ENCODE results near the gene TTC9B.

The TTC9B gene

GRCh38 chr19:40241809-40242384, 23.7 kb upstream of the TTC9B start:
- Mint-ChIP-seq H3K4me3 (no peak overlapping the region), H3K9me3 (ENCODE audit: low read depth) (no peaks in the 10 kb centered on the region), H3K36me3 (peaks cover 2% of the 10 kb centered on the region), H3K27me3 (no peaks in the 10 kb centered on the region), H3K4me1 (ENCODE audit: low read depth) (peaks cover 2% of the 10 kb centered on the region), H3K27ac (no peak overlapping the region)

GRCh38 chr19:40241125-40241808, 23.1 kb upstream of the TTC9B start:
- H3K27ac Mint-ChIP-seq: no peak overlapping the region
- H3K9me3 Mint-ChIP-seq (ENCODE audit: low read depth): no peaks in the 10 kb centered on the region
- peaks cover 3% of the 10 kb centered on the region for H3K36me3 Mint-ChIP-seq
- H3K4me1 Mint-ChIP-seq (ENCODE audit: low read depth): no peaks in the 10 kb centered on the region
- H3K4me3 Mint-ChIP-seq: no peak overlapping the region
- no peaks in the 10 kb centered on the region for H3K27me3 Mint-ChIP-seq

GRCh38 chr19:40240332-40240731, 22.1 kb upstream of the TTC9B start:
- no peaks in the 10 kb centered on the region for H3K27me3 Mint-ChIP-seq
- no peak overlapping the region for H3K4me3 Mint-ChIP-seq
- H3K27ac Mint-ChIP-seq: no peak overlapping the region
- no peaks in the 10 kb centered on the region for H3K9me3 Mint-ChIP-seq (ENCODE audit: low read depth)
- H3K4me1 Mint-ChIP-seq (ENCODE audit: low read depth): no peaks in the 10 kb centered on the region
- H3K36me3 Mint-ChIP-seq: peaks cover 3% of the 10 kb centered on the region

GRCh38 chr19:40239415-40240226, 21.4 kb upstream of the TTC9B start:
- Mint-ChIP-seq H3K4me1 (ENCODE audit: low read depth) (no peaks in the 10 kb centered on the region), H3K27me3 (no peaks in the 10 kb centered on the region), H3K27ac (no peak overlapping the region), H3K4me3 (no peak overlapping the region), H3K36me3 (peaks cover 3% of the 10 kb centered on the region), H3K9me3 (ENCODE audit: low read depth) (no peaks in the 10 kb centered on the region)

- Mint-ChIP-seq H3K9me3 (ENCODE audit: low read depth) (no peaks in the 10 kb centered on the region), H3K36me3 (peaks cover 3% of the 10 kb centered on the region), H3K27me3 (no peaks in the 10 kb centered on the region)
Observed at GRCh38 chr19:40238775-40239174, 20.6 kb upstream of the TTC9B start.

GRCh38 chr19:40237791-40238190, 19.6 kb upstream of the TTC9B start:
- H3K36me3 Mint-ChIP-seq: peaks cover 3% of the 10 kb centered on the region
- no peaks in the 10 kb centered on the region for H3K4me1 Mint-ChIP-seq (ENCODE audit: low read depth)
- no peak overlapping the region for H3K27ac Mint-ChIP-seq
- H3K27me3 Mint-ChIP-seq: no peaks in the 10 kb centered on the region
- no peak overlapping the region for H3K4me3 Mint-ChIP-seq
- no peaks in the 10 kb centered on the region for H3K9me3 Mint-ChIP-seq (ENCODE audit: low read depth)

More at GRCh38 chr19:40238775-40239174, 20.6 kb upstream of the TTC9B start:
- H3K4me1 Mint-ChIP-seq (ENCODE audit: low read depth): no peaks in the 10 kb centered on the region
- H3K4me3 Mint-ChIP-seq: no peak overlapping the region
- H3K27ac Mint-ChIP-seq: no peak overlapping the region

GRCh38 chr19:40236366-40236765, 18.2 kb upstream of the TTC9B start:
- Mint-ChIP-seq H3K4me1 (ENCODE audit: low read depth) (no peaks in the 10 kb centered on the region), H3K9me3 (ENCODE audit: low read depth) (no peaks in the 10 kb centered on the region), H3K4me3 (no peak overlapping the region), H3K27me3 (no peaks in the 10 kb centered on the region), H3K36me3 (peaks cover 3% of the 10 kb centered on the region), H3K27ac (no peak overlapping the region)

GRCh38 chr19:40236026-40236355, 17.8 kb upstream of the TTC9B start:
- no peaks in the 10 kb centered on the region for H3K27me3 Mint-ChIP-seq
- no peaks in the 10 kb centered on the region for H3K4me1 Mint-ChIP-seq (ENCODE audit: low read depth)
- no peak overlapping the region for H3K4me3 Mint-ChIP-seq
- no peak overlapping the region for H3K27ac Mint-ChIP-seq
- H3K36me3 Mint-ChIP-seq: peaks cover 3% of the 10 kb centered on the region
- H3K9me3 Mint-ChIP-seq (ENCODE audit: low read depth): no peaks in the 10 kb centered on the region

- no peaks in the 10 kb centered on the region for H3K9me3 Mint-ChIP-seq (ENCODE audit: low read depth)
- no peak overlapping the region for H3K27ac Mint-ChIP-seq
- H3K4me1 Mint-ChIP-seq (ENCODE audit: low read depth): peaks cover 1% of the 10 kb centered on the region
- no peaks in the 10 kb centered on the region for H3K27me3 Mint-ChIP-seq
- H3K4me3 Mint-ChIP-seq: no peak overlapping the region
- H3K36me3 Mint-ChIP-seq: peaks cover 3% of the 10 kb centered on the region
Observed at GRCh38 chr19:40235238-40236025, 17.2 kb upstream of the TTC9B start.

- no peaks in the 10 kb centered on the region for H3K9me3 Mint-ChIP-seq (ENCODE audit: low read depth)
- H3K4me1 Mint-ChIP-seq (ENCODE audit: low read depth): peaks cover 9% of the 10 kb centered on the region
- H3K36me3 Mint-ChIP-seq: peaks cover 3% of the 10 kb centered on the region
- no peaks in the 10 kb centered on the region for H3K27me3 Mint-ChIP-seq
- no peak overlapping the region for H3K4me3 Mint-ChIP-seq
- no peak overlapping the region for H3K27ac Mint-ChIP-seq
Observed at GRCh38 chr19:40234429-40235237, 16.4 kb upstream of the TTC9B start.

- Mint-ChIP-seq H3K4me3 (no peak overlapping the region), H3K27ac (no peak overlapping the region), H3K36me3 (peaks cover 3% of the 10 kb centered on the region), H3K4me1 (ENCODE audit: low read depth) (peaks cover 16% of the 10 kb centered on the region), H3K27me3 (no peaks in the 10 kb centered on the region), H3K9me3 (ENCODE audit: low read depth) (no peaks in the 10 kb centered on the region)
Observed at GRCh38 chr19:40233811-40234389, 15.7 kb upstream of the TTC9B start.

- H3K9me3 Mint-ChIP-seq (ENCODE audit: low read depth): no peaks in the 10 kb centered on the region
- H3K4me3 Mint-ChIP-seq: no peak overlapping the region
- H3K4me1 Mint-ChIP-seq (ENCODE audit: low read depth): peaks cover 21% of the 10 kb centered on the region
- H3K36me3 Mint-ChIP-seq: peaks cover 3% of the 10 kb centered on the region
- no peak overlapping the region for H3K27ac Mint-ChIP-seq
- no peaks in the 10 kb centered on the region for H3K27me3 Mint-ChIP-seq
Observed at GRCh38 chr19:40232949-40233810, 15.0 kb upstream of the TTC9B start.

GRCh38 chr19:40232479-40232878, 14.3 kb upstream of the TTC9B start:
- H3K9me3 Mint-ChIP-seq (ENCODE audit: low read depth): no peaks in the 10 kb centered on the region
- no peak overlapping the region for H3K4me3 Mint-ChIP-seq
- no peaks in the 10 kb centered on the region for H3K27me3 Mint-ChIP-seq
- H3K4me1 Mint-ChIP-seq (ENCODE audit: low read depth): peaks cover 23% of the 10 kb centered on the region
- H3K27ac Mint-ChIP-seq: no peak overlapping the region
- H3K36me3 Mint-ChIP-seq: peaks cover 3% of the 10 kb centered on the region
